ENCODE measurements around the gene EXO1. TPM values are rescaled to one million over a fixed set of nuclear protein-coding genes. Genes with fewer than 3 reads are reported as not detected.
"Not testable (repeated sequence)": the region's sequence is repeated elsewhere in the genome, so short reads cannot be mapped to it uniquely, and the experiment has no call there.

EXO1 gene
- total RNA-seq, 2 donors from 2014 or later, result 21.7 to 30.9 TPM

DNA sequence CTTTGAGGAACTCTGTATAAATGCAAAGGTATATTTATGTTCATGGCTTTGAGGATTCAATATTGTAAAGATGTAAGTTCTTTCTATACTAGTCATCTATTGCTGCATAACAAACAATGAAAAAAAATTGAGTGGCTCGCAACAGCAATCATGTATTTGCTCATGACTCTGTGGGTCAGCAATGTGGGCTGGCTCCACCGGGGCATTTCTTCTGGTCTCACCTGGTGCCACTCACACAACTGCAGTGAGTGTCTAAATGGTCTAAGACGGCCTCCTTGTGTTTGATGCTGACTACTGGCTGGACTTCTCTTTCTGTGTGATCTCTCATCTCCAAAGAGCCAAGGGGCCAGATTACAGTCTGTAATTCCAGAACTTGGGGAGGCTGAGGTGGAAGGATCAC is 45.1 kb upstream of the EXO1 start:
- H3K27ac Mint-ChIP-seq, result no peak overlapping the region
- no peak overlapping the region for H3K27ac ChIP-seq (ENCODE audit: low read depth, low read length)
- H3K36me3 Mint-ChIP-seq (ENCODE audit: low read depth), result no peaks in the 10 kb centered on the region
- no peaks in the 10 kb centered on the region for H3K9me3 Mint-ChIP-seq
- 89 to 94% methylated on average over 3 of the region's 3 CpGs for WGBS, 2 experiments (ENCODE audit: insufficient coverage in 1 of 2, insufficient read length in 1 of 2)
- no peaks in the 10 kb centered on the region for H3K9me3 ChIP-seq (ENCODE audit: control insufficient read depth, low read length)
- H3K4me3 ChIP-seq (ENCODE audit: low read length), result no peak overlapping the region
- no peak overlapping the region for H3K4me3 Mint-ChIP-seq
- H3K9ac ChIP-seq (ENCODE audit: extremely low read depth, low read length, poor library complexity, severe bottlenecking), result no peak overlapping the region
- TF ChIP-seq, protein P1, sequence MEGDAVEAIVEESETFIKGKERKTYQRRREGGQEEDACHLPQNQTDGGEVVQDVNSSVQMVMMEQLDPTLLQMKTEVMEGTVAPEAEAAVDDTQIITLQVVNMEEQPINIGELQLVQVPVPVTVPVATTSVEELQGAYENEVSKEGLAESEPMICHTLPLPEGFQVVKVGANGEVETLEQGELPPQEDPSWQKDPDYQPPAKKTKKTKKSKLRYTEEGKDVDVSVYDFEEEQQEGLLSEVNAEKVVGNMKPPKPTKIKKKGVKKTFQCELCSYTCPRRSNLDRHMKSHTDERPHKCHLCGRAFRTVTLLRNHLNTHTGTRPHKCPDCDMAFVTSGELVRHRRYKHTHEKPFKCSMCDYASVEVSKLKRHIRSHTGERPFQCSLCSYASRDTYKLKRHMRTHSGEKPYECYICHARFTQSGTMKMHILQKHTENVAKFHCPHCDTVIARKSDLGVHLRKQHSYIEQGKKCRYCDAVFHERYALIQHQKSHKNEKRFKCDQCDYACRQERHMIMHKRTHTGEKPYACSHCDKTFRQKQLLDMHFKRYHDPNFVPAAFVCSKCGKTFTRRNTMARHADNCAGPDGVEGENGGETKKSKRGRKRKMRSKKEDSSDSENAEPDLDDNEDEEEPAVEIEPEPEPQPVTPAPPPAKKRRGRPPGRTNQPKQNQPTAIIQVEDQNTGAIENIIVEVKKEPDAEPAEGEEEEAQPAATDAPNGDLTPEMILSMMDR (conservative IDR thresholded peaks at IDR 0.05), result no peak
- DNase-seq, result no peak
- H3K4me1 ChIP-seq (ENCODE audit: control insufficient read depth, insufficient read depth, low read length), result no peaks in the 10 kb centered on the region
- H3K36me3 ChIP-seq (ENCODE audit: control insufficient read depth, insufficient read depth, low read length), result no peaks in the 10 kb centered on the region
- peaks cover 30% of the 10 kb centered on the region for H3K27me3 ChIP-seq (ENCODE audit: control insufficient read depth, insufficient read depth, low read length, poor library complexity, severe bottlenecking)
- no peaks in the 10 kb centered on the region for H3K4me1 Mint-ChIP-seq
- peaks cover 4% of the 10 kb centered on the region for H3K27me3 Mint-ChIP-seq (ENCODE audit: insufficient read depth)

- H3K27ac ChIP-seq (ENCODE audit: low read depth, low read length); H3K4me1 Mint-ChIP-seq; H3K4me1 ChIP-seq (ENCODE audit: control insufficient read depth, insufficient read depth, low read length); H3K9me3 ChIP-seq (ENCODE audit: control insufficient read depth, low read length); H3K9ac ChIP-seq (ENCODE audit: extremely low read depth, low read length, poor library complexity, severe bottlenecking); H3K4me3 Mint-ChIP-seq; H3K9me3 Mint-ChIP-seq; H3K36me3 ChIP-seq (ENCODE audit: control insufficient read depth, insufficient read depth, low read length); DNase-seq; H3K4me3 ChIP-seq (ENCODE audit: low read length); H3K27ac Mint-ChIP-seq; H3K36me3 Mint-ChIP-seq (ENCODE audit: low read depth): not testable (repeated sequence)
- 82 to 94% methylated on average over 3 to 4 of the region's 4 CpGs for WGBS, 2 experiments (ENCODE audit: insufficient coverage in 1 of 2, insufficient read length in 1 of 2)
- peaks cover 43% of the 10 kb centered on the region for H3K27me3 ChIP-seq (ENCODE audit: control insufficient read depth, insufficient read depth, low read length, poor library complexity, severe bottlenecking)
- peaks cover 12% of the 10 kb centered on the region for H3K27me3 Mint-ChIP-seq (ENCODE audit: insufficient read depth)
These were observed 43.3 kb upstream of the EXO1 start for GRCh38 chr1:241804706-241805105.

- H3K27me3 ChIP-seq (ENCODE audit: control insufficient read depth, insufficient read depth, low read length, poor library complexity, severe bottlenecking), result peaks cover 59% of the 10 kb centered on the region
- H3K27ac ChIP-seq (ENCODE audit: low read depth, low read length), result no peak overlapping the region
- H3K9ac ChIP-seq (ENCODE audit: extremely low read depth, low read length, poor library complexity, severe bottlenecking), result no peak overlapping the region
- Mint-ChIP-seq H3K36me3 (ENCODE audit: low read depth) (no peaks in the 10 kb centered on the region), H3K27ac (no peak overlapping the region), H3K4me3 (no peak overlapping the region), H3K4me1 (no peaks in the 10 kb centered on the region), H3K27me3 (ENCODE audit: insufficient read depth) (peaks cover 14% of the 10 kb centered on the region), H3K9me3 (no peaks in the 10 kb centered on the region)
- H3K4me1 ChIP-seq (ENCODE audit: control insufficient read depth, insufficient read depth, low read length), result no peaks in the 10 kb centered on the region
- 92 to 100% methylated on average over 2 of the region's 2 CpGs for WGBS, 2 experiments (ENCODE audit: insufficient coverage in 1 of 2, insufficient read length in 1 of 2)
- H3K4me3 ChIP-seq (ENCODE audit: low read length), result no peak overlapping the region
- no peaks in the 10 kb centered on the region for H3K9me3 ChIP-seq (ENCODE audit: control insufficient read depth, low read length)
- no peaks in the 10 kb centered on the region for H3K36me3 ChIP-seq (ENCODE audit: control insufficient read depth, insufficient read depth, low read length)
- no peak for DNase-seq
- TF ChIP-seq, protein P1 (conservative IDR thresholded peaks at IDR 0.05), result no peak
These were observed 39.7 kb upstream of the EXO1 start for GRCh38 chr1:241808265-241808664.

DNA sequence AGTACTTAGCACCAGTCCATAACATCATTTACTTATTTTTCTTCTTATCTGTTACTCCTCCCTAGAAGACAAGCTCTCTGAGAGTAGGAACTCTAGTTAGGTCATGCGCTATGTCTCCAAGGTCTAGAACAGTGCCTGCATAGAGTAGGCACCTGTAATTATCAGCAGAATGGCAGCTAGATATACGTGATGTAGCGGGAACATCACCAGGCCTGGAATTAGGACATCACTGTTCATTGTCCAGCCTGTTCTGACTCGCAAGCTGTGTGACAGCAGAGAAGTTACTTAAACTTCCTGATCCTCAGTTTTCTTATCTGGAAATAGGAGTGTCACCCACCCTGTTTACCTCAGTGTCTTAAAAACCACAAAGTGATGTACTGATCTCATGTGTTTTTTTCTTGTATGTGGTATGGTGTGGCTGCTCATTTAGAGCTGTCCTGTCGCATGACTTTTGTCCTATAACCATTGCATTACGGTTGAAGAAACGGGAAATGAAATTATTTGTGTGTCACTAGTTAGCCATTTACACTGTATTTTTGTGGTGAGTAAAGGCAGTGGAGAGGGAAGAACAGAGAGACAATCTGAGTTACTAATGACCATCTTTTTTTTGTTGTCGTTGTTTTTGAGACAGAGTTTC is 37.1 kb upstream of the EXO1 start:
- Mint-ChIP-seq H3K36me3 (ENCODE audit: low read depth) (no peaks in the 10 kb centered on the region), H3K4me3 (no peak overlapping the region), H3K27me3 (ENCODE audit: insufficient read depth) (peaks cover 12% of the 10 kb centered on the region), H3K27ac (no peak overlapping the region), H3K4me1 (no peaks in the 10 kb centered on the region), H3K9me3 (no peaks in the 10 kb centered on the region)
- Histone ChIP-seq H3K36me3 (ENCODE audit: control insufficient read depth, insufficient read depth, low read length) (no peaks in the 10 kb centered on the region), H3K4me1 (ENCODE audit: control insufficient read depth, insufficient read depth, low read length) (no peaks in the 10 kb centered on the region), H3K27me3 (ENCODE audit: control insufficient read depth, insufficient read depth, low read length, poor library complexity, severe bottlenecking) (peaks cover 56% of the 10 kb centered on the region), H3K4me3 (ENCODE audit: low read length) (no peak overlapping the region), H3K9ac (ENCODE audit: extremely low read depth, low read length, poor library complexity, severe bottlenecking) (no peak overlapping the region), H3K27ac (ENCODE audit: low read depth, low read length) (no peak overlapping the region), H3K9me3 (ENCODE audit: control insufficient read depth, low read length) (no peaks in the 10 kb centered on the region)
- TF ChIP-seq, protein P1 (conservative IDR thresholded peaks at IDR 0.05), result no peak
- WGBS, 2 experiments (ENCODE audit: insufficient coverage in 1 of 2, insufficient read length in 1 of 2), result 94% methylated on average over 8 of the region's 8 CpGs
- no peak for DNase-seq

Measured in endodermal cell (in vitro differentiated cells).